OCI-LY7 (cell line): ENCODE results near the gene PITPNM3. TPM values are rescaled to one million over a fixed set of nuclear protein-coding genes. Genes with fewer than 3 reads are reported as not detected.

ENCODE experiments used
- BruUV-seq: library from RNA; stranded (reverse); fragments of 400-500 nt; replicated peaks from 2 replicates; lab custom pipeline; 2021; lab: Mats Ljungman, UMichigan
- CTCF ChIA-PET: fragments of 300-600 bp; sonication (Branson Sonifier 250); formaldehyde crosslinking; loops from one replicate; lab custom pipeline; 2022; ENCODE audit warnings: antibody characterized with exemption; ENCODE audit not compliant: unreplicated experiment; lab: Charles Lee
- POLR2A ChIA-PET: fragments of 300-600 bp; sonication (Branson Sonifier 250); formaldehyde crosslinking; loops from one replicate; lab custom pipeline; 2022; ENCODE audit warnings: antibody characterized with exemption; lab: Charles Lee
- DNase-seq: peaks from one replicate; pipeline ENCODE4 v3.0.0-alpha.2; 2015; ENCODE audit warnings: low spot score
- H2AFZ ChIP-seq: fragments of 200-600 bp; sonication (generic), shearing (Covaris generic); 2 replicates; pipeline ENCODE4 v1.6.1; 2014; ENCODE audit warnings: mild to moderate bottlenecking, antibody characterized with exemption, low read length, moderate library complexity
- H3K27ac ChIP-seq: fragments of 200-600 bp; sonication (generic); 2 replicates; pipeline ENCODE4 v1.5.1; 2014; ENCODE audit warnings: mixed run types, low read depth, mild to moderate bottlenecking, moderate library complexity, low read length, inconsistent platforms; ENCODE audit not compliant: poor library complexity, severe bottlenecking
- H3K36me3 ChIP-seq: fragments of 200-600 bp; sonication (generic); 2 replicates; pipeline ENCODE4 v1.6.1; 2014; ENCODE audit warnings: mild to moderate bottlenecking, antibody characterized with exemption, low read length, moderate library complexity, mixed read lengths; ENCODE audit not compliant: insufficient read depth
- H3K4me1 ChIP-seq: fragments of 200-600 bp; sonication (generic); 2 replicates; pipeline ENCODE4 v1.5.1; 2014; ENCODE audit warnings: mild to moderate bottlenecking, low read length; ENCODE audit not compliant: insufficient read depth, poor library complexity, severe bottlenecking
- H3K4me2 ChIP-seq: fragments of 200-600 bp; sonication (generic); 2 replicates; pipeline ENCODE4 v1.6.1; 2014; ENCODE audit warnings: mild to moderate bottlenecking, low read length
- H3K4me3 ChIP-seq: fragments of 200-600 bp; sonication (generic); 2 replicates; pipeline ENCODE4 v1.5.1; 2014; ENCODE audit warnings: mild to moderate bottlenecking, low read depth, low read length; ENCODE audit not compliant: poor library complexity, severe bottlenecking
- H3K79me2 ChIP-seq: fragments of 200-600 bp; sonication (generic); 2 replicates; pipeline ENCODE4 v1.6.1; 2016; ENCODE audit warnings: low read depth, mild to moderate bottlenecking, low read length, moderate library complexity, mixed read lengths; ENCODE audit not compliant: insufficient read depth
- H3K9me2 ChIP-seq: fragments of 200-600 bp; sonication (generic); 2 replicates; pipeline ENCODE4 v1.6.1; 2016; ENCODE audit warnings: mild to moderate bottlenecking, low read length, mixed read lengths; ENCODE audit not compliant: insufficient read depth
- H3K9me3 ChIP-seq: fragments of 200-600 bp; sonication (generic); 2 replicates; pipeline ENCODE4 v1.6.1; 2014; ENCODE audit warnings: mild to moderate bottlenecking, mixed run types, low read length, mixed read lengths
- H4K20me1 ChIP-seq: fragments of 200-600 bp; sonication (generic); 2 replicates; pipeline ENCODE4 v1.6.1; 2014; ENCODE audit warnings: mild to moderate bottlenecking, antibody characterized with exemption, low read length, moderate library complexity, mixed read lengths; ENCODE audit not compliant: insufficient read depth
- CTCF ChIP-seq: fragments of 200-600 bp; sonication (generic); conservative IDR thresholded peaks from 2 replicates; pipeline ENCODE4 v1.5.1; 2014; ENCODE audit warnings: mild to moderate bottlenecking, antibody characterized with exemption, low read length, moderate library complexity, mixed read lengths
- EZH2phosphoT487 ChIP-seq: fragments of 200-600 bp; sonication (generic); IDR thresholded peaks from 2 replicates; pipeline ENCODE4 v1.6.1; 2018; ENCODE audit warnings: low read depth, borderline replicate concordance, mild to moderate bottlenecking, mixed run types, antibody characterized with exemption, low read length, moderate library complexity, mixed read lengths
- intact Hi-C: fragments of 100-400 bp; cut with micrococcal nuclease; formaldehyde crosslinking; loops from one replicate; pipeline ENCODE4 v1.10.0; 2022; ENCODE audit not compliant: unreplicated experiment
- total RNA-seq, 2 experiments: library from RNA; depleted of rRNA in 1 of 2; stranded (reverse); fragments of >200 nt in 1 of 2; shearing (Covaris generic) in 1 of 2; gene quantifications; 2 replicates each; pipeline ENCODE4 v1.2.3, GENCODE V29; 2014 to 2022

PITPNM3 gene
- total RNA-seq, 2 experiments from 2014 or later: 0.76 to 1.6 TPM

GRCh38 chr17:6429266-6429665, 127.1 kb downstream of the PITPNM3 start:
- H4K20me1 ChIP-seq: no peaks in the 10 kb centered on the region
- no peaks in the 10 kb centered on the region for H3K9me2 ChIP-seq
- no peak for DNase-seq
- no peaks in the 10 kb centered on the region for H3K36me3 ChIP-seq
- TF ChIP-seq CTCF: no peak
- intact Hi-C loops: no loop called here
- ChIA-PET CTCF (no interaction called here), POLR2A (no interaction called here)
- no peak overlapping the region for H3K4me2 ChIP-seq
- no peaks in the 10 kb centered on the region for H3K79me2 ChIP-seq
- no peaks in the 10 kb centered on the region; the same call in 1 of the 2 replicates for H3K9me3 ChIP-seq
- no peak overlapping the region for H2AFZ ChIP-seq
- H3K4me1 ChIP-seq: peaks cover 7% of the 10 kb centered on the region
- no TSS peak for BruUV-seq
- no peak overlapping the region for H3K27ac ChIP-seq
- H3K4me3 ChIP-seq: no peak overlapping the region

- TF ChIP-seq EZH2phosphoT487 (no peak), CTCF (no peak)
- ChIA-PET POLR2A (no interaction called here), CTCF (interaction anchor here (1.0 kb wide), 1 partner anchor 8 kb away, joined by 3 read pairs; no protein-coding TSS in a partner anchor)
- no TSS peak for BruUV-seq
- Histone ChIP-seq H3K4me2 (no peak overlapping the region), H3K9me3 (no peaks in the 10 kb centered on the region; the same call in 1 of the 2 replicates), H3K79me2 (no peaks in the 10 kb centered on the region), H3K4me3 (no peak overlapping the region), H4K20me1 (no peaks in the 10 kb centered on the region), H3K4me1 (peaks cover 7% of the 10 kb centered on the region), H3K9me2 (no peaks in the 10 kb centered on the region), H2AFZ (no peak overlapping the region), H3K36me3 (no peaks in the 10 kb centered on the region), H3K27ac (no peak overlapping the region)
- no peak for DNase-seq
- intact Hi-C loops: no loop called here
Measured at GRCh38 chr17:6428207-6428965, 128.0 kb downstream of the PITPNM3 start.

- Histone ChIP-seq H3K4me2 (peak overlapping the region; percentile 15; the same call in 1 of the 2 replicates), H4K20me1 (no peaks in the 10 kb centered on the region), H3K4me3 (no peak overlapping the region), H3K36me3 (no peaks in the 10 kb centered on the region), H3K4me1 (peaks cover 7% of the 10 kb centered on the region), H3K9me2 (no peaks in the 10 kb centered on the region), H2AFZ (no peak overlapping the region), H3K79me2 (no peaks in the 10 kb centered on the region), H3K27ac (no peak overlapping the region), H3K9me3 (no peaks in the 10 kb centered on the region; the same call in 1 of the 2 replicates)
- BruUV-seq: no TSS peak
- intact Hi-C loops: no loop called here
- TF ChIP-seq EZH2phosphoT487: no peak
- TF ChIP-seq CTCF: 0 out of 2 replicates have a peak, but pooled peaks have one; percentile 18
- ChIA-PET POLR2A (no interaction called here), CTCF (interaction anchor here (1.0 kb wide), 1 partner anchor 9 kb away, joined by 3 read pairs; no protein-coding TSS in a partner anchor)
- DNase-seq: no peak
Measured at GRCh38 chr17:6427279-6427781, 129.0 kb downstream of the PITPNM3 start.
